G401 (cell line): ENCODE results near the gene CXADR. TPM values are rescaled to one million over a fixed set of nuclear protein-coding genes. Genes with fewer than 3 reads are reported as not detected.
"Not testable (repeated sequence)": the region's sequence is repeated elsewhere in the genome, so short reads cannot be mapped to it uniquely, and the experiment has no call there.

Experiments
- DNase-seq: peaks from one replicate; pipeline ENCODE4 v3.0.0-alpha.2; 2015; ENCODE audit warnings: low spot score
- in situ Hi-C: cut with HindIII; loops from 2 replicates; pipeline ENCODE4 v1.10.0; 2016; ENCODE audit warnings: low sequenced_read_pairs, mixed read lengths
- total RNA-seq: library from RNA; depleted of rRNA; stranded (reverse); fragments of >200 nt; shearing (Covaris generic); gene quantifications from 2 replicates; pipeline ENCODE4 v1.2.3, GENCODE V29; 2014

CXADR gene
- total RNA-seq, 1 experiment from 2014 or later = 137 TPM

- in situ Hi-C loops = no loop called here
- no peak for DNase-seq
Measured at GRCh38 chr21:17498586-17498985, 14.3 kb upstream of the CXADR start.

GRCh38 chr21:17501107-17502006 lies 11.5 kb upstream of the CXADR start:
- in situ Hi-C loops = no loop called here
- DNase-seq = no peak

GRCh38 chr21:17502985-17503384 lies 9.9 kb upstream of the CXADR start:
- DNase-seq, in situ Hi-C loops: not testable (repeated sequence)

- DNase-seq = no peak
- in situ Hi-C loops = no loop called here
Measured at GRCh38 chr21:17506951-17507350, 5.9 kb upstream of the CXADR start.

GRCh38 chr21:17507591-17507990 lies 5.3 kb upstream of the CXADR start:
- no peak for DNase-seq
- in situ Hi-C loops = no loop called here

GRCh38 chr21:17513214-17514123 lies 626 bp downstream of the CXADR start:
- in situ Hi-C loops = no loop called here
- peak; percentile 58 for DNase-seq

- DNase-seq = no peak
- in situ Hi-C loops = no loop called here
Measured at GRCh38 chr21:17514124-17514845, 1.4 kb downstream of the CXADR start.

GRCh38 chr21:17517008-17517407 lies 4.2 kb downstream of the CXADR start:
- DNase-seq, in situ Hi-C loops: not testable (repeated sequence)

GRCh38 chr21:17519208-17519738 lies 6.4 kb downstream of the CXADR start:
- DNase-seq = no peak
- in situ Hi-C loops = no loop called here

- no peak for DNase-seq
- in situ Hi-C loops = no loop called here
Measured at GRCh38 chr21:17519965-17520609, 7.2 kb downstream of the CXADR start.

- in situ Hi-C loops = no loop called here
- no peak for DNase-seq
Measured at GRCh38 chr21:17523007-17523451, 10.2 kb downstream of the CXADR start.

GRCh38 chr21:17523979-17524494 lies 11.2 kb downstream of the CXADR start:
- in situ Hi-C loops, DNase-seq: not testable (repeated sequence)

- in situ Hi-C loops = no loop called here
- DNase-seq = no peak
Measured at GRCh38 chr21:17524635-17525034, 11.8 kb downstream of the CXADR start.

GRCh38 chr21:17526776-17527175 lies 13.9 kb downstream of the CXADR start:
- DNase-seq = no peak
- in situ Hi-C loops = no loop called here

GRCh38 chr21:17527240-17527639 lies 14.4 kb downstream of the CXADR start:
- in situ Hi-C loops = no loop called here
- no peak for DNase-seq

- no peak for DNase-seq
- in situ Hi-C loops = no loop called here
Measured at GRCh38 chr21:17527711-17528110, 14.9 kb downstream of the CXADR start.

- in situ Hi-C loops = no loop called here
- DNase-seq = no peak
Measured at GRCh38 chr21:17529648-17530047, 16.8 kb downstream of the CXADR start.

- no peak for DNase-seq
- in situ Hi-C loops = no loop called here
Measured at GRCh38 chr21:17532292-17532691, 19.4 kb downstream of the CXADR start.
